K562 (cell line): ENCODE results near the gene PRR15. TPM values are rescaled to one million over a fixed set of nuclear protein-coding genes. Genes with fewer than 3 reads are reported as not detected.

Experiments
- ATAC-seq: fragments of 200-7000 bp; cut with Tn5 transposase; 3 replicates; pipeline ENCODE4 v1.9.1; 2020; ENCODE audit warnings: moderate library complexity
- BruUV-seq: library from RNA; stranded (reverse); fragments of 400-500 nt; replicated peaks from 2 replicates; lab custom pipeline; 2021; lab: Mats Ljungman, UMichigan
- CTCF ChIA-PET: fragments of 300-600 bp; formaldehyde crosslinking; extraction: SDS; loops from one replicate; lab custom pipeline; 2021; ENCODE audit warnings: low intra/inter-chr PET ratio; lab: Yijun Ruan, JAX
- POLR2A ChIA-PET: fragments of 300-600, 350-650 bp; sonication (Branson Sonifier 250); formaldehyde crosslinking; extraction: SDS; loops from one replicate; lab custom pipeline; 2021; ENCODE audit warnings: antibody characterized with exemption, inconsistent platforms; lab: Yijun Ruan, JAX
- DNase-seq, 4 experiments: peaks; one replicate each; pipeline versions ENCODE4 v3.0.0 to v3.0.0-alpha.2; 2011 to 2018; ENCODE audit warnings: low spot score in 3 of 4, mixed read lengths in 3 of 4; ENCODE audit errors: extremely low read depth in 1 of 4
- FAIRE-seq: peaks from 2 replicates; lab custom pipeline; 2011; peaks lifted over from hg19 to GRCh38; lab: Jason Lieb, UNC
- H2AFZ ChIP-seq: 2 replicates; pipeline ENCODE4 v1.6.0; 2011; ENCODE audit warnings: low read depth, low read length, control low read depth, inconsistent platforms
- H3K27ac ChIP-seq: fragments of 200-600 bp; 3 replicates; pipeline ENCODE4 v1.8.0; 2011; ENCODE audit warnings: low read depth, mild to moderate bottlenecking, control low read depth, inconsistent platforms, low read length, moderate library complexity, mixed read lengths; ENCODE audit errors: extremely low read depth
- H3K27me3 ChIP-seq, 2 experiments: fragments of 300-600 bp in 1 of 2; 2 replicates in 1 of 2; 3 replicates in 1 of 2; pipeline versions ENCODE4 v1.6.0 to v1.8.0; 2011; ENCODE audit warnings: inconsistent platforms in 2 of 2, low read length in 2 of 2, mild to moderate bottlenecking in 1 of 2, mixed read lengths in 1 of 2, moderate library complexity in 1 of 2; ENCODE audit not compliant: control insufficient read depth in 2 of 2, insufficient read depth in 2 of 2
- H3K36me3 ChIP-seq: fragments of 300-600 bp; 3 replicates; pipeline ENCODE4 v1.8.0; 2011; ENCODE audit warnings: mild to moderate bottlenecking, low read length, inconsistent platforms; ENCODE audit not compliant: control insufficient read depth, insufficient read depth
- H3K4me1 ChIP-seq, 2 experiments: fragments of 200-600 bp in 1 of 2; replicated peaks in 1 of 2; 2 replicates in 1 of 2; 3 replicates in 1 of 2; pipeline versions ENCODE4 v1.5.1 to v1.8.0; 2011; ENCODE audit warnings: inconsistent platforms in 2 of 2, low read length in 2 of 2, mild to moderate bottlenecking in 1 of 2, mixed read lengths in 1 of 2, moderate library complexity in 1 of 2; ENCODE audit not compliant: control insufficient read depth in 2 of 2, insufficient read depth in 2 of 2
- H3K4me2 ChIP-seq: 2 replicates; pipeline ENCODE4 v1.6.1; 2011; ENCODE audit warnings: low read length, control low read depth, inconsistent platforms, mixed read lengths; ENCODE audit not compliant: insufficient read depth
- H3K4me3 ChIP-seq: fragments of 200-600 bp; sonication (generic), shearing (Covaris generic); 2 replicates; pipeline ENCODE4 v1.5.1; 2016; ENCODE audit warnings: control low read depth, inconsistent platforms
- H3K79me2 ChIP-seq: fragments of 200-600 bp; 3 replicates; pipeline ENCODE4 v1.8.0; 2011; ENCODE audit warnings: low read length, inconsistent platforms; ENCODE audit not compliant: control insufficient read depth, insufficient read depth
- H3K9ac ChIP-seq, 2 experiments: 2 replicates each; pipeline versions ENCODE4 v1.6.0 to v1.6.1; 2011; ENCODE audit warnings: low read depth in 2 of 2, low read length in 2 of 2, control low read depth in 1 of 2, inconsistent platforms in 1 of 2, mild to moderate bottlenecking in 1 of 2, mixed read lengths in 1 of 2; ENCODE audit not compliant: insufficient read depth in 1 of 2
- H3K9me1 ChIP-seq: one replicate; pipeline ENCODE4 v1.6.0; 2011; ENCODE audit warnings: inconsistent platforms, mild to moderate bottlenecking, low read length, moderate library complexity; ENCODE audit not compliant: control insufficient read depth, insufficient read depth
- H3K9me3 ChIP-seq: replicated peaks from 2 replicates; pipeline ENCODE4 v1.5.1; 2011; ENCODE audit warnings: low read depth, low read length, inconsistent platforms; ENCODE audit not compliant: control insufficient read depth, insufficient read depth
- H4K20me1 ChIP-seq: replicated peaks from 2 replicates; pipeline ENCODE4 v1.6.1; 2011; ENCODE audit warnings: low read length, inconsistent platforms, mixed read lengths; ENCODE audit not compliant: control insufficient read depth, insufficient read depth
- ATF1 ChIP-seq, 2 experiments: fragments of 450-650 bp in 1 of 2; IDR thresholded peaks; 2 replicates each; pipeline ENCODE4 v1.6.1; 2016; ENCODE audit warnings: missing compliant biosample characterization in 1 of 2, missing genetic modification characterization in 1 of 2
- ATF2 ChIP-seq: sonication (generic); formaldehyde crosslinking; IDR thresholded peaks from 2 replicates; pipeline ENCODE4 v1.8.1; 2022; ENCODE audit warnings: missing genetic modification reagents
- BHLHE40 ChIP-seq: IDR thresholded peaks from 2 replicates; pipeline ENCODE4 v1.6.1; 2011; ENCODE audit warnings: low read length, improper control_type of control experiment
- C11orf30 ChIP-seq: fragments of 450-650 bp; IDR thresholded peaks from 2 replicates; pipeline ENCODE4 v1.6.1; 2016; ENCODE audit warnings: low read depth, mild to moderate bottlenecking
- CBX8 ChIP-seq: fragments of 200-600 bp; sonication (generic); IDR thresholded peaks from 2 replicates; pipeline ENCODE4 v1.6.1; 2012; ENCODE audit warnings: borderline replicate concordance, mixed run types, low read depth, mild to moderate bottlenecking, moderate library complexity, mixed read lengths, low read length, control low read depth, inconsistent platforms; ENCODE audit not compliant: poor library complexity, severe bottlenecking; ENCODE audit errors: extremely low read depth
- CREB1 ChIP-seq, 2 experiments: sonication (generic) in 1 of 2; formaldehyde crosslinking in 1 of 2; IDR thresholded peaks; 2 replicates each; pipeline versions ENCODE4 v1.6.1 to v1.8.0; 2012 to 2022; ENCODE audit warnings: inconsistent platforms in 1 of 2, mild to moderate bottlenecking in 1 of 2, missing genetic modification reagents in 1 of 2, moderate library complexity in 1 of 2
- ELF1 ChIP-seq: fragments of 200-800 bp; sonication (Bioruptor generic); IDR thresholded peaks from 2 replicates; pipeline ENCODE4 v1.6.1; 2016; ENCODE audit warnings: missing genetic modification characterization, missing compliant biosample characterization
- ERF ChIP-seq: fragments of 450-650 bp; formaldehyde crosslinking; IDR thresholded peaks from 2 replicates; pipeline ENCODE4 v1.4.0; 2020; ENCODE audit warnings: mild to moderate bottlenecking, mixed read lengths
- FOSL1 ChIP-seq: fragments of 200-800 bp; sonication (Bioruptor generic); conservative IDR thresholded peaks from 2 replicates; pipeline ENCODE4 v1.6.1; 2016; ENCODE audit warnings: missing genetic modification characterization, missing compliant biosample characterization
- HDAC3 ChIP-seq: fragments of 450-650 bp; IDR thresholded peaks from 2 replicates; pipeline ENCODE4 v1.6.1; 2018; ENCODE audit warnings: borderline replicate concordance, mild to moderate bottlenecking, moderate library complexity; ENCODE audit not compliant: partially characterized antibody
- KAT7 ChIP-seq: sonication (generic); formaldehyde crosslinking; IDR thresholded peaks from 2 replicates; pipeline ENCODE4 v1.8.0; 2022; ENCODE audit warnings: missing genetic modification reagents, mild to moderate bottlenecking, borderline replicate concordance
- MEIS2 ChIP-seq: fragments of 450-650 bp; IDR thresholded peaks from 2 replicates; pipeline ENCODE4 v1.6.1; 2014; ENCODE audit warnings: mild to moderate bottlenecking; ENCODE audit not compliant: partially characterized antibody
- MTA1 ChIP-seq: fragments of 450-650 bp; IDR thresholded peaks from 2 replicates; pipeline ENCODE4 v1.6.1; 2017; ENCODE audit warnings: borderline replicate concordance
- NR2C2 ChIP-seq, 2 experiments: fragments of 200-800 bp in 1 of 2; sonication (Bioruptor generic) in 1 of 2; sonication (generic) in 1 of 2; formaldehyde crosslinking in 1 of 2; IDR thresholded peaks; 2 replicates each; pipeline versions ENCODE4 v1.6.1 to v1.8.0; 2016 to 2022; ENCODE audit warnings: mild to moderate bottlenecking in 1 of 2, missing compliant biosample characterization in 1 of 2, missing genetic modification characterization in 1 of 2, missing genetic modification reagents in 1 of 2
- PCBP2 ChIP-seq: fragments of 200-400 bp; formaldehyde crosslinking; IDR thresholded peaks from 2 replicates; pipeline ENCODE4 v1.6.1; 2018; ENCODE audit warnings: low read length, low read depth, mild to moderate bottlenecking, moderate library complexity; ENCODE audit not compliant: poor library complexity, severe bottlenecking
- SMARCA4 ChIP-seq: fragments of 450-650 bp; IDR thresholded peaks from 2 replicates; pipeline ENCODE4 v1.6.1; 2016
- TFE3 ChIP-seq: fragments of 450-650 bp; formaldehyde crosslinking; IDR thresholded peaks from 2 replicates; pipeline ENCODE4 v1.4.0; 2020; ENCODE audit warnings: mild to moderate bottlenecking, mixed read lengths
- THRAP3 ChIP-seq: fragments of 450-650 bp; IDR thresholded peaks from 2 replicates; pipeline ENCODE4 v1.6.1; 2016; ENCODE audit warnings: mild to moderate bottlenecking, inconsistent platforms, borderline replicate concordance
- YBX1 ChIP-seq: fragments of 450-650 bp; IDR thresholded peaks from 2 replicates; pipeline ENCODE4 v1.7.1; 2016; ENCODE audit warnings: mild to moderate bottlenecking
- ZBTB8A ChIP-seq: fragments of 450-650 bp; IDR thresholded peaks from 2 replicates; pipeline ENCODE4 v1.6.1; 2018; ENCODE audit warnings: mild to moderate bottlenecking, moderate library complexity; ENCODE audit not compliant: partially characterized antibody
- ZFPM2 ChIP-seq: fragments of 250-450 bp; sonication (Bioruptor Pico); IDR thresholded peaks from 2 replicates; pipeline ENCODE4 v1.5.1; 2022; ENCODE audit warnings: mild to moderate bottlenecking
- WGBS: fragments of 100-300 bp; shearing (Covaris generic); methylation state at CpG from one replicate; pipeline ENCODE4 v1.1.6; 2016; ENCODE audit warnings: low coverage, mixed read lengths; ENCODE audit not compliant: insufficient coverage; ENCODE audit errors: missing lambda C conversion rate; 5-methylcytosine and 5-hydroxymethylcytosine counted together
- in situ Hi-C: fragments of 300-500 bp; cut with MboI; formaldehyde crosslinking; loops from 4 replicates; pipeline ENCODE4 v1.15.0; 2018; ENCODE audit warnings: inconsistent platforms, mixed read lengths
- intact Hi-C: fragments of 100-400 bp; cut with micrococcal nuclease; formaldehyde crosslinking; loops from 2 replicates; pipeline ENCODE4 v1.14.2; 2022
- polyA plus RNA-seq, 8 experiments: library from polyadenylated mRNA; depleted of rRNA in 4 of 8; stranded (reverse) in 5 of 8; unstranded in 3 of 8; fragments of >200 nt; fragmentation: Nextera tagmentation in 2 of 8; fragmentation: Illumina TruSeq in 1 of 8; extraction: Ambion mirVana in 2 of 8; extraction: Trizol in 1 of 8; gene quantifications; 2 replicates each; pipeline versions ENCODE4 v1.2.1 to v1.2.3, GENCODE V29; 2011 to 2014; ENCODE audit warnings: inconsistent platforms in 1 of 8, missing spikeins in 1 of 8
- total RNA-seq, 7 experiments: library from RNA; depleted of rRNA in 6 of 7; stranded (reverse); fragments of >200 nt in 6 of 7; fragmentation: Illumina TruSeq in 2 of 7; extraction: Trizol in 2 of 7; gene quantifications; 2 replicates each; pipeline versions ENCODE4 v1.2.1 to v1.2.3, GENCODE V29; 2011 to 2021; ENCODE audit warnings: low replicate concordance in 1 of 7

The PRR15 gene
- total and polyA plus RNA-seq, 9 of the 15 experiments (the other 6 are each of a cell fraction or from before 2014, with no cell fraction given), result not detected

GRCh38 chr7:29606287-29606721 lies 42.7 kb downstream of the PRR15 start:
- ATAC-seq (peak; percentile 79), DNase-seq (peak; percentile 38 to 66 (median 52)), FAIRE-seq (peak; percentile 74)
- no peak overlapping the region; a peak in 1 of 4 replicates for H3K9ac ChIP-seq
- H3K9me1 ChIP-seq, result no peaks in the 10 kb centered on the region
- in situ Hi-C loops, result no loop called here
- H3K9me3 ChIP-seq, result no peaks in the 10 kb centered on the region
- no peaks in the 10 kb centered on the region for H3K79me2 ChIP-seq
- H3K4me2 ChIP-seq, result peak overlapping the region; percentile 74
- no TSS peak for BruUV-seq
- H3K36me3 ChIP-seq, result no peaks in the 10 kb centered on the region
- intact Hi-C loops, result no loop called here
- peak overlapping the region; percentile 48; the same call in 2 of the 3 replicates for H3K27ac ChIP-seq
- no peaks in the 10 kb centered on the region for H3K27me3 ChIP-seq
- H3K4me1 ChIP-seq, result peaks cover 17 to 43% of the 10 kb centered on the region in 2 experiments
- POLR2A ChIA-PET, result interaction anchor here (1.0 to 1.3 kb wide), 2 partner anchors 12 to 14 kb away, joined by 4 to 5 read pairs; no protein-coding TSS in a partner anchor
- no peak overlapping the region for H3K4me3 ChIP-seq
- CTCF ChIA-PET, result no interaction called here
- no peaks in the 10 kb centered on the region; the same call in 1 of the 2 replicates for H4K20me1 ChIP-seq
- WGBS, result 4% methylated on average over 4 of the region's 4 CpGs
- peak overlapping the region; percentile 53 for H2AFZ ChIP-seq
- TF ChIP-seq ELF1 (tag) (no peak), ATF1 (CRISPR knock-in tag; IDR thresholded peaks at IDR 0.05) (no peak), ATF1 (tag; IDR thresholded peaks at IDR 0.05) (peak; percentile 34; the same call in 1 of the 2 replicates), TFE3 (no peak), CREB1 (IDR thresholded peaks at IDR 0.05) (no peak), CREB1 (CRISPR knock-in tag; IDR thresholded peaks at IDR 0.05) (no peak), C11orf30 (0 out of 2 replicates have a peak, but pooled peaks have one; percentile 4), ZBTB8A (no peak), ERF (no peak), ATF2 (CRISPR knock-in tag) (no peak), ZFPM2 (CRISPR knock-in tag) (no peak), HDAC3 (no peak), THRAP3 (no peak), FOSL1 (tag) (peak; percentile 92), CBX8 (no peak), MTA1 (no peak), YBX1 (no peak), PCBP2 (no peak), SMARCA4 (peak; percentile 63), MEIS2 (peak; percentile 73), KAT7 (no peak), BHLHE40 (no peak), NR2C2 (CRISPR knock-in tag; IDR thresholded peaks at IDR 0.05) (no peak), NR2C2 (tag; IDR thresholded peaks at IDR 0.05) (peak; percentile 28; the same call in 1 of the 2 replicates)
